ENCODE data around the gene IL36A. TPM values are rescaled to one million over a fixed set of nuclear protein-coding genes. Genes with fewer than 3 reads are reported as not detected.
A peak's percentile ranks its signal among the peaks of the same experiment; 100 is the strongest.

Gene IL36A
- polyA plus RNA-seq, 2 of the 4 experiments (the other 2 are of a cell fraction) = not detected

DNA sequence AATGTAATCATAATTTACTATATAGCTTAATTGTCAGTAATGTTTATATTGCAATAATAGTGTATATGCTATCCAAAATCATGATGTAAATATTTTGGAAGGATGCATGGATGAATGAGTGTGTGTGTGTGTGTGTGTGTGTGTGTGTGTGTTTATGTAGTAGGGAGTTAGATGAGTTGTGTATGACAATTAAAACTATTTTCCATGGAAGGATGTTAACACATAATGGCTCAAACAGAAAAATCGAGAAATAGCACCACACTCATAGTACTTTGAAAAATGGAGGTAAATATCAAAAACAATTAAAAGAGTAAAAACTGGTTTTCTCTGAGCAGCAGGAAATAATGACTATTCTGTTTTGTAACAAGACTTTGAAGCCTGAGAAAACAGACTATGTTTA lies 8.1 kb upstream of the IL36A start:
- 9% methylated on average over 1 of the region's 1 CpG for WGBS (ENCODE audit: missing lambda C conversion rate)
- DNase-seq (ENCODE audit: low read depth in 1 of 2, low spot score in 1 of 2) (no peak), ATAC-seq (no peak), FAIRE-seq (no peak)
- TF ChIP-seq ZSCAN20 (CRISPR knock-in tag; IDR thresholded peaks at IDR 0.05) (no peak), RARB (CRISPR knock-in tag; IDR thresholded peaks at IDR 0.05) (no peak), HDAC2 (IDR thresholded peaks at IDR 0.05) (no peak), SREBF2 (IDR thresholded peaks at IDR 0.05) (no peak), REST (IDR thresholded peaks at IDR 0.05) (no peak)
- POLR2A ChIA-PET = no interaction called here
- CTCF ChIA-PET = interaction anchor here (1.3 kb wide), 1 partner anchor 38 kb away, joined by 3 read pairs; no protein-coding TSS in a partner anchor
- Histone ChIP-seq H3K4me1 (no peaks in the 10 kb centered on the region), H3K4me2 (no peak overlapping the region), H3K27ac (no peak overlapping the region), H3K4me3 (no peak overlapping the region), H3K9me3 (peaks cover 26% of the 10 kb centered on the region)

DNA sequence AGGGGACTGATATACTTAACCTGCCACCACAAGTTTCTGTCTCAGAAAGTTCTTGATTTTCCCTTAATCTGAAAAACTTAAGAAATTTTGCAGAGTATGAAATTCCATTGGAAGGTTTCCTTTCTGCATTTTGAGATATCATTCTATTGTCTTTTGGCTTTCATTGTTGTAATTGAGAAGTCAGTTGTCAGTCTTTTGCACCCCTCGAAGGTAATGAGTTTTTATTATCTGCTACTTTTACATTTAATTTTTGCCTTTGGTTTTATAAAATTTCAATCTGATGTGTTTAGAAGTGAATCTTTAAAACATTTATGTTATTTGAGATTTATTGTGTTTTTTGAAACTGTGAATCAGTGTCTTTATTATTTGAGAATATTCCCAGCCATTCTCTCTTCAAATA lies 4.8 kb upstream of the IL36A start:
- Histone ChIP-seq H3K4me3 (no peak overlapping the region), H3K9me3 (peaks cover 33% of the 10 kb centered on the region), H3K27ac (no peak overlapping the region), H3K4me2 (no peak overlapping the region), H3K4me1 (no peaks in the 10 kb centered on the region)
- ATAC-seq (no peak), FAIRE-seq (peak; percentile 13), DNase-seq (ENCODE audit: low read depth in 1 of 2, low spot score in 1 of 2) (peak in 1 of 2 experiments; percentile 10)
- WGBS (ENCODE audit: missing lambda C conversion rate) = 5% methylated on average over 1 of the region's 1 CpG
- POLR2A ChIA-PET = no interaction called here
- CTCF ChIA-PET = no interaction called here
- no peak for TF ChIP-seq RFX5 (IDR thresholded peaks at IDR 0.05)

GRCh38 chr2:113002677-113003076 lies 2.6 kb upstream of the IL36A start:
- ChIA-PET CTCF (no interaction called here), POLR2A (no interaction called here)
- no peak for TF ChIP-seq HOXB5 (CRISPR knock-in tag; IDR thresholded peaks at IDR 0.05)
- TF ChIP-seq HDAC2 (IDR thresholded peaks at IDR 0.05) = no peak
- no peak for TF ChIP-seq POLR2AphosphoS2 (conservative IDR thresholded peaks at IDR 0.05; ENCODE audit: low read length)
- no peak for TF ChIP-seq FOXS1 (CRISPR knock-in tag; IDR thresholded peaks at IDR 0.05)
- peak; percentile 58 for TF ChIP-seq MAFK (IDR thresholded peaks at IDR 0.05; ENCODE audit: partially characterized antibody)
- TF ChIP-seq RFX5 (IDR thresholded peaks at IDR 0.05) = no peak
- H3K4me3 ChIP-seq = no peak overlapping the region
- ATAC-seq (no peak), FAIRE-seq (no peak), DNase-seq (ENCODE audit: low read depth in 1 of 2, low spot score in 1 of 2) (no peak)
- 17% methylated on average over 2 of the region's 2 CpGs for WGBS (ENCODE audit: missing lambda C conversion rate)
- H3K27ac ChIP-seq = no peak overlapping the region
- H3K9me3 ChIP-seq = peaks cover 33% of the 10 kb centered on the region
- no peak overlapping the region for H3K4me2 ChIP-seq
- no peaks in the 10 kb centered on the region for H3K4me1 ChIP-seq

GRCh38 chr2:113007250-113007649 lies 2.0 kb downstream of the IL36A start:
- H3K27ac ChIP-seq = no peak overlapping the region
- CTCF ChIA-PET = no interaction called here
- H3K4me1 ChIP-seq = peaks cover 5% of the 10 kb centered on the region
- H3K4me2 ChIP-seq = no peak overlapping the region
- ATAC-seq (no peak), FAIRE-seq (no peak), DNase-seq (ENCODE audit: low read depth in 1 of 2, low spot score in 1 of 2) (no peak)
- no peak overlapping the region for H3K4me3 ChIP-seq
- peaks cover 7% of the 10 kb centered on the region; the same call in 1 of the 3 replicates for H3K9me3 ChIP-seq
- POLR2A ChIA-PET = no interaction called here
- TF ChIP-seq USF2 (IDR thresholded peaks at IDR 0.05) = no peak
- no peak for TF ChIP-seq POLR2AphosphoS2 (conservative IDR thresholded peaks at IDR 0.05; ENCODE audit: low read length)
- TF ChIP-seq ZSCAN20 (CRISPR knock-in tag; IDR thresholded peaks at IDR 0.05) = no peak
- peak; percentile 62 for TF ChIP-seq MAFK (IDR thresholded peaks at IDR 0.05; ENCODE audit: partially characterized antibody)
- WGBS (ENCODE audit: missing lambda C conversion rate) = 94% methylated on average over 1 of the region's 1 CpG

DNA sequence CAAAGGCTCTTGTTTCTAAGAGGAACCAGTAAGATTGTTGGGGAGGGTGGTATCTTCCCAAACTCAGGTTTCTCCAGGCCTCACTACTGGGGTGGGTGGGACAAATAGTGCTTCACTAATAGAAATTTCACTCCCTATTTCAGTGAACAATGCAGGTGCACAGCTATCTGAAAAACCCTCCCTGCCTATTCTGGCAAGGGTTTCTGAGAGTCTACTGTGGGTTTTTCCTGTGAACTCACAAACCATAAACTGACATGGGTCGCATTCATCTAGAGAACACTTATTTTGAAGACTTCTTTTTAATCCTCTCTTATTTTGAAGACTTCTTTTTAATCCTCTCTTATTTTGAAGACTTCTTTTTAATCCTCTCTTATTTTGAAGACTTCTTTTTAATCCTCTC lies 4.4 kb downstream of the IL36A start:
- FAIRE-seq = no peak
- Histone ChIP-seq H3K4me1 (peaks cover 17% of the 10 kb centered on the region), H3K4me2 (no peak overlapping the region), H3K27ac (no peak overlapping the region), H3K9me3 (no peaks in the 10 kb centered on the region; the same call in 2 of the 3 replicates), H3K4me3 (no peak overlapping the region)
- DNase-seq (ENCODE audit: low read depth in 1 of 2, low spot score in 1 of 2) = no peak
- ChIA-PET CTCF (interaction anchor here (0.7 kb wide), 3 partner anchors 63 to 153 kb away, joined by 3 read pairs; no protein-coding TSS in a partner anchor), POLR2A (no interaction called here)
- TF ChIP-seq NR3C1 (IDR thresholded peaks at IDR 0.05) (no peak), CHD4 (IDR thresholded peaks at IDR 0.05; ENCODE audit: borderline replicate concordance) (no peak), PHF8 (IDR thresholded peaks at IDR 0.05; ENCODE audit: borderline replicate concordance, low read depth) (no peak), ELK1 (IDR thresholded peaks at IDR 0.05; ENCODE audit: low read depth, low read length) (no peak), REST (IDR thresholded peaks at IDR 0.05) (no peak)
- ATAC-seq = no peak
- 70% methylated on average over 1 of the region's 1 CpG for WGBS (ENCODE audit: missing lambda C conversion rate)
